GM12864 (cell line): ENCODE results near the gene FAM114A2.
"Not testable (repeated sequence)": the region's sequence is repeated elsewhere in the genome, so short reads cannot be mapped to it uniquely, and the experiment has no call there.

ENCODE experiments used
- DNase-seq: peaks from one replicate; pipeline ENCODE4 v3.0.0-alpha.2; 2011; ENCODE audit warnings: low read depth
- H3K4me3 ChIP-seq: 2 replicates; pipeline ENCODE4 v1.5.1; 2011; ENCODE audit warnings: mild to moderate bottlenecking, low read depth, low read length, control low read depth
- CTCF ChIP-seq: IDR thresholded peaks from 2 replicates; pipeline ENCODE4 v1.5.1; 2011; ENCODE audit warnings: low read depth, mild to moderate bottlenecking, moderate library complexity, low read length, control low read depth, inconsistent platforms; ENCODE audit errors: missing control alignments

Gene FAM114A2

DNA sequence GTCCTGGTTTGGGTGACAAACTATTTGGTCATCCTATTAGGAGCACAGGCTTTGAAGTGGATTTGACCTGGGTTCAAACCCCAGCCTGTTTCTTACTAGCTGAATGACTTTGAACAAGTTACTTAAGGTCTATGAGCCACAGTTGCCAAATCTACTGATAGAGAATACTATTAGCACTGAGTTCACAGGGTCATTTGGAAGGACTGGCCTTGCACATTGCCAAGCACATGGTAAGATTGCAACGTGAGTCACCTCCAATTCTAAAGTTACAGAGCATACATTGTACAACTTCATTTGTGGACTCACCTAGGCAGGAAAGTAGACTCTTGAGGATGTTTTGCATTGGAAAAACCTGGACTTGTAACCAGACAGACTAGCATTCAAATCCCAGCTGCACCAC is 39.0 kb upstream of the FAM114A2 start:
- no peak for TF ChIP-seq CTCF
- H3K4me3 ChIP-seq = no peak overlapping the region
- no peak for DNase-seq

DNA sequence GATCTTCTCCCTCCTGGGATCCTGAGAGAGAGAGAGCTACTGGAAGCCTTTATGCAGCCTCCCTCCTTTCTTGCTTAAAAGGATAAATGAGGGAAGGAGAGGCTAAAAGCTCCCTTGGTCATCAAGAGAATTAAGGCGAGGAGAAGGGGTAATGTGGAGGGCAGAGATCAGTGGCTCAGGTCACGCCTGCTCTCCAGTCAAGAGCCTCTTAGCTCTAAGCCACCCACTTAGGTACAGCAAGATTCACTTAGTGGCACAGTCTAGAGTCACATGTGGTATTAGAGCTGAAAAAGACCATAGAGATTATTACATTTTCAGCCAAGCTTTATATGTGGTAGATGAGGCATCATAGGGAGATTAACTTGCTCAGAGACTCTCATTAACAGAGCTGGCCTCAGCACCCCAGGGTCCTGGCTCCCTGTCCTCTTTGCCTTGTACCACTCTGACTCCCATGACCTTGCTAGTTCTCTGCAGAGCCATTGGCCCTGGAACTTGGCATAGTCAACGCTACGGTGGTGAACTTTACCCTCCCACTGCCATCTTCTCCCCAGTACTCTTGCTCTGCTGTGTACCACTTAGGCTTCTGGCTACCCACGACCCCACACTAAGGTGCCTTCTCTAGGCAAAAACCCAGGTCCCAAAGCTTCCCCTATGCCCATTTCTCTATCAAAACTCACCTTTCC is 37.7 kb upstream of the FAM114A2 start:
- TF ChIP-seq CTCF = no peak
- no peak for DNase-seq
- no peak overlapping the region for H3K4me3 ChIP-seq

DNA sequence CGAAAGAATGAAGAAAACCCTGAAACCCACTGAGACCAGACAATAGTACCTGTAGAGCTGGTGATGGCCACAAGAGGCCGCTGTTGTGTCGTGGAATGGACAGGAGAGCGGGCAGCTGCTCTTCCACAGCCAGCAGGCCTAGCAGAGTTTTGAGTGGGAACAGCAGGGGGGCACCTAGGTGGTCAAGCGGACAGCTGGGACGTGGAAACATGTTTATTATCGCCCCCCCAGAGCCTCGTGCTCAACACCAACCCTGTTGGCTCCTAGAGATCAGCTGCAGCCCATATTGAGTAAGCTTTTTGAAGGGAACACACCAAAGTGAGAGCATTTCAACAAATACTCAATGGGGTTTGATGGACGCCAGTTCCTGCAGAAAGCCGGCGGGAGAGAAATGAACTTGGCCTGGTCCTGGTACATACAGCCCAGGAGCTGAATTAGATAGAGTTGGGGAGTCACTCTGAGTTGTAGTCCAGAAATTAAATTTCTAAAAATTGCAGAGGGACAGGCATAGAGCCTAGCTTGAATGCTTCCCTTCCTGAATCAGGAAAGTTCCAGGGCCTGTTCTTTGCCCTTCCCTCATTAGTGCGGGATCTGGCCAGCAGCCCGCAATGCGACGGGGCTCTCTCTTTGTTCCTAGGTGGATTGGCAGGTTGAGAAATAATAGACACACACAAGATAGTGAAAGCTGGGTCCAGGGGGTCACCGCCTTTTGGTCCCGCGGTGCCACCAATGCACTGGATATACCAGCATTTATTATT is 33.9 kb upstream of the FAM114A2 start:
- peak; percentile 54 for DNase-seq
- H3K4me3 ChIP-seq = no peak overlapping the region
- TF ChIP-seq CTCF = peak; percentile 96

DNA sequence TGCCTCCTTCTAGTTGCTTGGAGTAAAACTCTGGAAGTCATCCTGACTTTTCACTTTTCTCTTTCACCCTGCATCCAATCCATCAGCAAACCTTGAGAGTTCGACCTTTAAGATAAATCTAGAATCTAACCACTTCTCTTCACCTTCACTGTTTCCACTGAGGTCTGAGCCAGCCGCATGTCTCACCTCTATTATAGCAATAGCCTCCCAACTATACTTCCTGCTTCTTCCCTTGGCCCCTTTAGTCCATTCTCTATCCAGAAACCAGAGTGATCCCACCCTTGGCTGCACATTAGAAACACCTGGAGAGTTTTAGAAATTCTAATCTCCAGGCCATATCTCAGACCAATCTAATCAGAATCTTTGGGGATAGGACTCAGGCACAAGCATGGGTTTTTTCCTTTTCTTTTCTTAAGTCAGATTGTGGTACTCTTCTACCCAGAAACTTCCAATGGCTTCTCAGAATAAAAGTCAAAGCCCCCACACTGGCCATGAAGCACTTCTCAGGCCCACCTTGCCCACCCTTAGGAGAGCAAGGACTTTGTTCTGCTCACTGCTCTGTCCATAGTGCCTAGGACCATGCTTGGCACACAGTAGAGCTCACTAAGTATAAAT is 33.2 kb upstream of the FAM114A2 start:
- DNase-seq = no peak
- TF ChIP-seq CTCF = no peak
- H3K4me3 ChIP-seq = no peak overlapping the region

GRCh38 chr5:154069854-154070253 is 31.1 kb upstream of the FAM114A2 start:
- H3K4me3 ChIP-seq, DNase-seq: not testable (repeated sequence)

- DNase-seq = no peak
- TF ChIP-seq CTCF = no peak
- H3K4me3 ChIP-seq = no peak overlapping the region
These were observed 27.3 kb upstream of the FAM114A2 start for GRCh38 chr5:154065971-154066370.

DNA sequence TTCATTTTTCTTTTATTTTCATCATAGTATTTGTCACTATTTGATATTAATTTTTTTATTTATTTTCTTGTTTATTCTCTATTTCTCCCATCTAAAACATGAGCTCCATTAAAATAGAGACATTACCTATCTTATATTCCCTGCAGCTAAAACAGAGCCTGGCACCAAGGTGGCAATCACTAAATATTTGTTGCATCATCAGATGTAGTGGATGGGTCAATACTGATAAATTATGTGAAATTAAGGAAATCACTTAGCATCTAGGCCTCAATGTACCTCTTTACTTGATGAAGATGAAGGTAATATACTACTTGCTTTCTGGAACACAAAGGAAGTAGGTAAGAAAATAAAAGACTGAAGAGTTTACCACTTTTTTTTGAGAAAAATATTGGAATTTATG is 24.7 kb upstream of the FAM114A2 start:
- DNase-seq = no peak
- no peak overlapping the region for H3K4me3 ChIP-seq
- TF ChIP-seq CTCF = no peak
